Muscle layer of colon (tissue), 2 donors: ENCODE results near the gene CTDP1.

ENCODE experiments used
- H3K27ac ChIP-seq: one replicate; pipeline ENCODE4 v1.7.0; 2013; ENCODE audit warnings: low read depth, mild to moderate bottlenecking, low read length, moderate library complexity
- H3K27me3 ChIP-seq, 2 donors: one replicate each; pipeline ENCODE4 v1.7.0; 2013; ENCODE audit warnings: low read length in 2 of 2, mild to moderate bottlenecking in 2 of 2; ENCODE audit not compliant: insufficient read depth in 2 of 2, control insufficient read depth in 1 of 2
- H3K36me3 ChIP-seq: one replicate; pipeline ENCODE4 v1.7.0; 2013; ENCODE audit warnings: mild to moderate bottlenecking, low read length; ENCODE audit not compliant: insufficient read depth
- H3K4me1 ChIP-seq: one replicate; pipeline ENCODE4 v1.7.0; 2013; ENCODE audit warnings: mild to moderate bottlenecking, low read length; ENCODE audit not compliant: insufficient read depth
- H3K4me3 ChIP-seq, 2 donors: one replicate each; pipeline ENCODE4 v1.7.0; 2013; ENCODE audit warnings: low read length in 2 of 2, low read depth in 1 of 2, mild to moderate bottlenecking in 1 of 2, moderate library complexity in 1 of 2
- H3K9ac ChIP-seq: one replicate; pipeline ENCODE4 v1.7.0; 2013; ENCODE audit warnings: low read length
- H3K9me3 ChIP-seq: one replicate; pipeline ENCODE4 v1.7.0; 2013; ENCODE audit warnings: mild to moderate bottlenecking, low read length
- donor health status: abdominal sarcoma.
- donor health status: Adenocarcinoma of cecum.

Gene CTDP1, protein sequence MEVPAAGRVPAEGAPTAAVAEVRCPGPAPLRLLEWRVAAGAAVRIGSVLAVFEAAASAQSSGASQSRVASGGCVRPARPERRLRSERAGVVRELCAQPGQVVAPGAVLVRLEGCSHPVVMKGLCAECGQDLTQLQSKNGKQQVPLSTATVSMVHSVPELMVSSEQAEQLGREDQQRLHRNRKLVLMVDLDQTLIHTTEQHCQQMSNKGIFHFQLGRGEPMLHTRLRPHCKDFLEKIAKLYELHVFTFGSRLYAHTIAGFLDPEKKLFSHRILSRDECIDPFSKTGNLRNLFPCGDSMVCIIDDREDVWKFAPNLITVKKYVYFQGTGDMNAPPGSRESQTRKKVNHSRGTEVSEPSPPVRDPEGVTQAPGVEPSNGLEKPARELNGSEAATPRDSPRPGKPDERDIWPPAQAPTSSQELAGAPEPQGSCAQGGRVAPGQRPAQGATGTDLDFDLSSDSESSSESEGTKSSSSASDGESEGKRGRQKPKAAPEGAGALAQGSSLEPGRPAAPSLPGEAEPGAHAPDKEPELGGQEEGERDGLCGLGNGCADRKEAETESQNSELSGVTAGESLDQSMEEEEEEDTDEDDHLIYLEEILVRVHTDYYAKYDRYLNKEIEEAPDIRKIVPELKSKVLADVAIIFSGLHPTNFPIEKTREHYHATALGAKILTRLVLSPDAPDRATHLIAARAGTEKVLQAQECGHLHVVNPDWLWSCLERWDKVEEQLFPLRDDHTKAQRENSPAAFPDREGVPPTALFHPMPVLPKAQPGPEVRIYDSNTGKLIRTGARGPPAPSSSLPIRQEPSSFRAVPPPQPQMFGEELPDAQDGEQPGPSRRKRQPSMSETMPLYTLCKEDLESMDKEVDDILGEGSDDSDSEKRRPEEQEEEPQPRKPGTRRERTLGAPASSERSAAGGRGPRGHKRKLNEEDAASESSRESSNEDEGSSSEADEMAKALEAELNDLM

DNA sequence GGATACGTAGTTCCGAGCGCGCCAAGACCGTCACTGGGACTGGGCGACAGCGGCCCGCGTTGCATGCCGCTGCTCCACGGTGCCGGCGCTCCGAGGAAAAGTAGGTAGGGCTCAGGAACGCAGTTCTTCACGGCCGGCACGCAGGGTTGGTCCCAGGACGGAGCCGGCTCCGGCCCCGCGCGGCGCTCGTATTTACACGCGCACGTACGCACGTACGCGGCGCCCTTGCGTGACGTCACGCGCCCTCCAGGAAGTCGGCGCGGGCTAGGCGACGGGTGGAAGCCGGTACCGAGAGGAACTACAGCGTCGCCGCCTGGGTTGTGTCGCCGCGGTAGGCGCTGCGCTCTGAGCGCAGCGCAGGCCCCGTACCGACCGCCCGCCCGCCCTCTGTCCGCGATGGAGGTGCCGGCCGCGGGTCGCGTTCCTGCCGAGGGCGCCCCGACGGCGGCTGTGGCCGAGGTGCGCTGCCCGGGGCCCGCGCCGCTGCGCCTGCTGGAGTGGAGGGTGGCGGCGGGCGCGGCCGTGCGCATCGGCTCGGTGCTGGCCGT lies at the start of gene CTDP1:
TSS of gene CTDP1 (plus strand) at position 252 of the 548 bp plus-strand sequence. CDS start at position 397, 145 bp downstream.
- Histone ChIP-seq H3K4me1 (peaks cover 26% of the 10 kb centered on the region), H3K4me3 (peak within 1 kb of the TSS; percentile 54 to 87), H3K27me3 (no peaks in the 10 kb centered on the region), H3K9me3 (no peaks in the 10 kb centered on the region), H3K27ac (peak within 1 kb of the TSS; percentile 98), H3K9ac (peak within 1 kb of the TSS; percentile 50), H3K36me3 (peaks cover 7% of the 10 kb centered on the region)

DNA sequence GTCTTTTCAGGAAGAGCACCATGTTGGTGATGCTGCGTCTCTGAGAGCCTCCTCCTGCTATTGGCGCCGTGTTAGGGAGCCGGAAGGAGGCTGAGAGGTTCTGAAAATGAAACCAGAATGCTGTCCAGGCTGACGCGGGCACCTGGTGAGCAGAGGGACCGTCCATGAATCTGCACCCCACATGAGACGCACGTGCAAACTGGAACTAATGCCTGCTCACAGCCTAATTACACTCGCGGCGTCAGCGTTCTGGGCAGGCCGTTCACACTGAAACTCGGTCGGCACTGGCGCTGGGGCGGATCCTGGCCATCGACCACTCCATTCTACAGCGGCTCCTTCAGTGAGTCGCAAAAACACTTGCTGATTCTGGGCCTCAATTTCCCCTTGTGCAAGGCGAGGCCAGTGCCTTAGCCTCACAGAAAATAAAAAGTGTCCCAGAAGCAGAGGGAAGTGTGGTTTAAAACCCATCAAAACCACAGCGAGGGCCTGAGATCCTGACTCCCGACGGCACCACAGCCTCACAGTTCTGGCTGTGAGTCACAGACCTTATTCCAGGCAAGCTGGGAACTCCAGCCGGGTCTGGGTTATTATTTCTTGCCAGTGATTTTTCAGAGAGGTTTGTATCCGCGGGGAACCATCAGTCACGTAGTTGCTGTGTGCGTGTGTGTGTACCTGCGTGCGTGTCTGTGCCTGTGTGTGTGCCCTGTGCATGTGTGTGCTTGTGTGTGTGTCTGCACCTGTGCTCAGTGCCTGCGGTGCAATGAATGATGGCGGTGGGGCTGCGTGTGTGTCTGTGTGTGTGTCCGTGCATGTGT lies 49.1 kb upstream of the CTDP1 start:
- H3K36me3 ChIP-seq: no peaks in the 10 kb centered on the region

DNA sequence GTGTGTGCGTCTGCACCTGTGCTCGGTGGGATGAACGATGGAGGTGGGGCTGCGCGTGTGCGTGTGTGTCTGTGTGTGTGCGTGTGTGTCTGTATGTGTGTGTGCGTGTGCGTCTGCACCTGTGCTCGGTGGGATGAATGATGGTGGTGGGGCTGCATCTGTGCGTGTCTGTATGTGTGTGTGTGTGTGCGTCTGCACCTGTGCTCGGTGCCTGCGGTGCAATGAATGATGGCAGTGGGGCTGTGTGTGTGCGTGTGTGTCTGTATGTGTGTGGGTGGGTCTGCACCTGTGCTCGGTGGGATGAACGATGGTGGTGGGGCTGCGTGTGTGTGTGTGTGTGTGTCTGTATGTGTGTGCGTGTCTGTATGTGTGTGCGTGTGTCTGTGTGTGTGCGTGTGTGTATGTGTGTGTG lies 48.5 kb upstream of the CTDP1 start:
- no peaks in the 10 kb centered on the region for H3K27me3 ChIP-seq
- no peaks in the 10 kb centered on the region for H3K36me3 ChIP-seq
- no peak overlapping the region for H3K9ac ChIP-seq
- no peak overlapping the region for H3K27ac ChIP-seq
- no peaks in the 10 kb centered on the region for H3K9me3 ChIP-seq
- H3K4me1 ChIP-seq: no peaks in the 10 kb centered on the region
- H3K4me3 ChIP-seq: no peak overlapping the region

More for the DNA sequence above, 49.1 kb upstream of the CTDP1 start:
- Histone ChIP-seq H3K27ac (no peak overlapping the region), H3K27me3 (no peaks in the 10 kb centered on the region), H3K4me1 (no peaks in the 10 kb centered on the region), H3K4me3 (no peak overlapping the region), H3K9ac (no peak overlapping the region), H3K9me3 (no peaks in the 10 kb centered on the region)

DNA sequence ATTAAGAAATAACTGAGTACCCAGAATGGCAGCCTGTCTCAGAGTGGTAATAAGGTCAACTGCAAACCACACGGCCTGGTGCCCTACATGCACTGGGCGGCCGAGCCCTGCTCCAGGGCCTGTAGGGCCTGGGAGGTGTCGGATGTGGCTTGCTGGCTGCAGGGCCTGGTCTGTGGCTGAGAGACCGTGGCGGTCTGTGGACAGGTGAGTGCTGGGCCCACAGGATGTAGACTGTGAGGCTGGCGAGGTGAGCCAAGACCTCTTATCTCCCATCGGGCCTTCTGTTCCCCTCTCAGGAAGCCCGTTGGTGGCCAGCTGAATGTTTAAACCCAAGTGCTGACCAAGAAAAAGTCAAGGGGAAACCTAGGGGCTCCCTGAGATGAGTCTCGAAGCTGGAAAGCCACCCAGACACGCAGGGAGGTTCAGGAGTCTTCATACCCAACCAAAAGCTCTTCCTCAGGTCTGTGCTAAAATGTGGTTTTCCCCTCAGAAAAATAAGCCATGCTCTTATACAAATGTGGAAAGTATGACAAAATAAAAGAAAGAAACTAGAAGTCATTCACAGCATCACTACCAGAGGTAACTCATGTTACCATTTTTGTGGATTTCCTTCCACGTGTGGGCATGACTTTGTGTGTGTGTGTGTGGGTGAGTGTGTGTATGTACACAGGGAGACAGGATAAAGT lies 47.7 kb upstream of the CTDP1 start:
- H3K4me3 ChIP-seq: no peak overlapping the region
- H3K9me3 ChIP-seq: no peaks in the 10 kb centered on the region
- H3K4me1 ChIP-seq: no peaks in the 10 kb centered on the region
- no peaks in the 10 kb centered on the region for H3K27me3 ChIP-seq
- no peaks in the 10 kb centered on the region for H3K36me3 ChIP-seq
- no peak overlapping the region for H3K27ac ChIP-seq
- H3K9ac ChIP-seq: no peak overlapping the region

DNA sequence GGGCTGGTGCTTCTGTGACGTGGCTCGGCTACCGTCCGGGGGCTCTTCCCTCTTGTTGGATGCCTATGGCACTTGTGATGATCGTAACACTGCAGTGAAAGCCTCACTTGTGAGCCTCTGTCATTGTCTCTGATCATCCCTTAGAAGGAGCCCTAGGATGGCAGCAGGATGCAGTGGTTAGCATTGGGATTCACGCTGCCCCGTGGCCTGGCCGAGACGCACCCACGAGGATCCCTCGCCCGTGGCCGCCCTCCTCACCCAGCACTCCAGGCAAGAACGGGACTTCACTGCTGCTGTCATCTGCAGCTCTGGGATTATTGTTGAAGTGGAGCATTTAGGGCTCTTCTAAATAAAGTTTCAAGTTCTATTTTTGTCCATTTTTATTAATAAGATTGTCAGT lies 46.8 kb upstream of the CTDP1 start:
- Histone ChIP-seq H3K9me3 (no peaks in the 10 kb centered on the region), H3K27me3 (peaks cover 0 to 6% of the 10 kb centered on the region in 2 donors), H3K9ac (no peak overlapping the region), H3K36me3 (no peaks in the 10 kb centered on the region), H3K27ac (no peak overlapping the region), H3K4me1 (no peaks in the 10 kb centered on the region), H3K4me3 (no peak overlapping the region)

DNA sequence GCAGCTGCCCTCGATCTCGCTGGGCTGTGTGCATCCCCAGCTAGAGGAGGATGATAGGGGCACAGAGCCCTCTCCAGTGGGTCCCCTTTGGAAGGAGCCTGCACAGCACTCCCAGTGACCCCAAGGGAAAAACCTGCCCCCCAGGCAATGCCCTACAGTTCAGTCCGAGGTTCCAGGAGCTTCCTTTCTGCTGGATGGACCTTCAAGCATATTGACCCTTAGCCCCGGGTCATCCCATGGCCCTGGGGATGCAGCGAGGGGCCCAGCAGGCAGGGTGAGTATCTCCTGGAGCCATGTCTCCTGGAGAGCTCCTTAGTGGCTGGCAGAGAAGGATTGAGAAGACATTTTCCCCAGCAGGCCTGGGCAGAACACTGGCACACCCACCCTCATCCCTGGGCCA lies 45.4 kb upstream of the CTDP1 start:
- no peaks in the 10 kb centered on the region for H3K9me3 ChIP-seq
- H3K27me3 ChIP-seq: peaks cover 0 to 14% of the 10 kb centered on the region in 2 donors
- H3K27ac ChIP-seq: no peak overlapping the region
- no peaks in the 10 kb centered on the region for H3K36me3 ChIP-seq
- H3K4me3 ChIP-seq: no peak overlapping the region
- H3K9ac ChIP-seq: no peak overlapping the region
- H3K4me1 ChIP-seq: no peaks in the 10 kb centered on the region

DNA sequence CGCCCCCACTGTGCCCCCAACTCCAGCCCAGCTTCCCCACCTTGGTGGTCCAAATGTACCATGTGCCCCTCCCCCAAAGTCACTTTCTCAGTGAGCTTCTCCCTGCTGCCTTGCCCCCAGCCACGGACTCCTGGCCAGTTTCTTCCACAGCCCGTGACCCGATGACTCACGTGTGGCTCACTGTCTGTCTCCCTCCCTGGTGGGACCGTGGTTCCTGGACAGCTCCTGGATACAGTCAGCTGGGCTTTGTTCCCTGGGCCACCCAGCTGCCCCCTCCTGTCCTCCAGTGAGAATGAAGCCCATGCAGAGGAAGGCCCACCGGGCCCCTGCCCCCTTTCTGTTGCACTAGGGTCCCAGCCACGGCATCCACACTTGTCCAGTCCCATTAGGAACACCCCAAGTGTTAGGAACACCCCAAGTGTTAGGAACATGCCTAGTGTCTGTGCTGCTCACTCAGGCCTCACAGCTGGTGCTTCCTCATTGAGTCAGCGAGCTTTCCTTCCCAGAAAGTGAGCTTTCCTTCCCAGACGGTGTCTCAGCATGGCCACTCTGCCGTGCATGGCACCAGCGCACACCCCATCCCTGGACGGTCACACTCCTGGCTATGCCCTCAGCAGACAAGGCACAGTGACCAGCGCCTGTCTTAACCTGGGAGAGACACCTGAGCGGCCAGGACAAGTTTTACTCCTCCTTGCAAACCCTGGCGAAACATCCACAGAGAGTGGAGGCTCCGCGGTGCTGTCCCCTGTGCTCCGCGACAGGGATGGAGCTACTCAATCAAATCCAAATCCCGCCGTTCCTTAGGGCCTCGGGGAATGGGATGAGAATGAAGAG lies 44.8 kb upstream of the CTDP1 start:
- Histone ChIP-seq H3K27me3 (peaks cover 0 to 14% of the 10 kb centered on the region in 2 donors), H3K36me3 (no peaks in the 10 kb centered on the region), H3K27ac (no peak overlapping the region), H3K9me3 (no peaks in the 10 kb centered on the region), H3K4me3 (no peak overlapping the region), H3K9ac (no peak overlapping the region), H3K4me1 (no peaks in the 10 kb centered on the region)

DNA sequence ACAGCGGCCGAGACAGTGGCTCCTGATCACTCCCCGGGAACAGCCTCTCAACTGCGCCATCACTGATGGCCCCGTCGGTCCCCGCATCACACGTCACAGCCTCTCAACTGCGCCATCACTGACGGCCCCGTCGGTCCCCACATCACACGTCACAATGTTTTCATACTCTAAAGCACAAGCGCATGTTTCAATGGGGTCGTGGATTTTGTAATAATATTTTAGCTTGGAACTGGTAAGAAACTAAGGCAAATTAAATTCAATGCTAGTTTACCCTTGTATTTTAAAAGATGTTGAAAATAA lies 44.2 kb upstream of the CTDP1 start:
- Histone ChIP-seq H3K4me3 (no peak overlapping the region), H3K27me3 (peaks cover 0 to 14% of the 10 kb centered on the region in 2 donors), H3K27ac (no peak overlapping the region), H3K9me3 (no peaks in the 10 kb centered on the region), H3K36me3 (no peaks in the 10 kb centered on the region), H3K9ac (no peak overlapping the region), H3K4me1 (no peaks in the 10 kb centered on the region)

DNA sequence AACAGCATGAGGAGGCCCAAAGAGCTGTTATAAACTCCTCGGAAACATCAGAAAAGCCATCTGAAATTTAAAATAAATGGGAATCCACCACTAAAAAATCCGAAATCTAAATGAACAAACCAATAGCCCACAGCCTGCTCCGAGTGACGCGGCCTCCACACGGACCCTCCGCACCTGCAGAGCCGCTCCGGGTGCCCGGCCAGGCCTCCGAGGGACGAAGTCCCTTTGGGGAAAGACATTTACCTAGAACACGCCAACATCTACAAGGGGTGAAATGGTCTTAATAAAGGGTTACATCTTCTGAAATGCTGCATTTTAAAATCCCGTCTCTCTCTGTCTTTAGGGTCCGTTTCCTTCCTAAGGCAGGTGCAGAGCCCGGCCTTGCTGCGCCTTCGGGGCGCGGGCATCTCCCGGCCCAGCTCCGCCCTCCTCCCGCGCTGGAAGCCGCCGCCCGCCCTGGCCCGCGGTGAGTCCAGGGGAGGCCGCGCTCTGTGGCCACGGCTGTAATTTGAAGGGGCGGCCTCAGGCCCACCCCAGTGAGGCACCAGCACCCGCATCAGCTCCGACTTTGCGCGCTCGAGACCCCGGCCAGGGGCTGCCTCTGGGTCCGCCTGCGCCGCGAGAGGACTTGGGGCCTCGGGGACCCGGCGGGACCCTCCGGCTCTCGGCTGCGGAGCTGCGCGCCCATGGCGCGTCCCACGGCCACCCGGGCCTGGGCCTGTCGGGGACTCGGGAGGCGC lies 42.3 kb upstream of the CTDP1 start:
- H3K9me3 ChIP-seq: no peaks in the 10 kb centered on the region
- no peak overlapping the region for H3K9ac ChIP-seq
- no peak overlapping the region for H3K4me3 ChIP-seq
- H3K27ac ChIP-seq: no peak overlapping the region
- no peaks in the 10 kb centered on the region for H3K4me1 ChIP-seq
- peaks cover 0 to 14% of the 10 kb centered on the region in 2 donors for H3K27me3 ChIP-seq
- H3K36me3 ChIP-seq: no peaks in the 10 kb centered on the region
